ENCODE results near the gene RCC2.

- TF ChIP-seq CTCF (IDR thresholded peaks at IDR 0.05) (no peak), POLR2A (IDR thresholded peaks at IDR 0.05) (no peak)
Measured at GRCh38 chr1:17486242-17486641, 46.8 kb upstream of the RCC2 start.

All from uterus (tissue), 2 donors.